ENCODE measurements around the gene GUSB. TPM values are rescaled to one million over a fixed set of nuclear protein-coding genes. Genes with fewer than 3 reads are reported as not detected.

Gene GUSB
- total RNA-seq, 1 experiment from 2014 or later = 62.0 TPM

DNA sequence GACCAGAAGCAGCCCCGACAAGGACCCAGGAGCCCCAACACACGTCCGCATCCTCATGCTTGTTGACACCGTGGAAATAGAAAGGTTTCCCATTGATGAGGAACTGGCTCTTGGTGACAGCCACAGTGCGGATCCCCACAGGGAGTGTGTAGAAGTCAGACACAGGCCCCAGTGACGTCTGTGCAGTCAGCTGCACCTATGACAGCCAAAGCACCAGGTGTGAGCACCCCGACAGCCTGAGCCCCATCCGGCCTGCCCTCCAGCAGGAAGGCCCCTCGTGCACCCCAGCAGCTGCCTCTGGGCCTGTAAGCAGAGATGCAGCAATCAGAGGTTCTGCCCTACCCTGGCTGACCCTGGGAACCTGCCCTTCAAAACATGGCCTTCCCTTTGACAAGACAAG, 7.1 kb downstream of the GUSB start:
- no peaks in the 10 kb centered on the region for H3K4me1 ChIP-seq (ENCODE audit: insufficient read depth, low read length)
- DNase-seq = no peak
- no peak overlapping the region for H2BK15ac ChIP-seq (ENCODE audit: low read depth, low read length)
- no peak overlapping the region for H3K23ac ChIP-seq (ENCODE audit: insufficient read length, low read depth, low read length)
- no peak overlapping the region for H3K9ac ChIP-seq (ENCODE audit: extremely low read depth, insufficient read length, low read length)
- TF ChIP-seq, protein P1, sequence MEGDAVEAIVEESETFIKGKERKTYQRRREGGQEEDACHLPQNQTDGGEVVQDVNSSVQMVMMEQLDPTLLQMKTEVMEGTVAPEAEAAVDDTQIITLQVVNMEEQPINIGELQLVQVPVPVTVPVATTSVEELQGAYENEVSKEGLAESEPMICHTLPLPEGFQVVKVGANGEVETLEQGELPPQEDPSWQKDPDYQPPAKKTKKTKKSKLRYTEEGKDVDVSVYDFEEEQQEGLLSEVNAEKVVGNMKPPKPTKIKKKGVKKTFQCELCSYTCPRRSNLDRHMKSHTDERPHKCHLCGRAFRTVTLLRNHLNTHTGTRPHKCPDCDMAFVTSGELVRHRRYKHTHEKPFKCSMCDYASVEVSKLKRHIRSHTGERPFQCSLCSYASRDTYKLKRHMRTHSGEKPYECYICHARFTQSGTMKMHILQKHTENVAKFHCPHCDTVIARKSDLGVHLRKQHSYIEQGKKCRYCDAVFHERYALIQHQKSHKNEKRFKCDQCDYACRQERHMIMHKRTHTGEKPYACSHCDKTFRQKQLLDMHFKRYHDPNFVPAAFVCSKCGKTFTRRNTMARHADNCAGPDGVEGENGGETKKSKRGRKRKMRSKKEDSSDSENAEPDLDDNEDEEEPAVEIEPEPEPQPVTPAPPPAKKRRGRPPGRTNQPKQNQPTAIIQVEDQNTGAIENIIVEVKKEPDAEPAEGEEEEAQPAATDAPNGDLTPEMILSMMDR (conservative IDR thresholded peaks at IDR 0.05) = no peak
- no peaks in the 10 kb centered on the region for H3K27me3 ChIP-seq (ENCODE audit: insufficient read depth, low read length)
- H4K5ac ChIP-seq (ENCODE audit: insufficient read length, low read depth, low read length) = no peak overlapping the region
- no peak overlapping the region for H3K18ac ChIP-seq (ENCODE audit: insufficient read length, low read depth, low read length)
- no peak overlapping the region for H3K4me2 ChIP-seq (ENCODE audit: insufficient read depth, insufficient read length, low read length)
- H3K27me3 Mint-ChIP-seq (ENCODE audit: low read depth) = no peaks in the 10 kb centered on the region
- H3T11ph ChIP-seq (ENCODE audit: low read length) = no peak overlapping the region
- H3K27ac Mint-ChIP-seq = no peak overlapping the region
- no peak overlapping the region for H3K27ac ChIP-seq (ENCODE audit: insufficient read length, low read depth, low read length)
- H3K56ac ChIP-seq (ENCODE audit: insufficient read length, low read depth, low read length) = no peak overlapping the region
- H2BK12ac ChIP-seq (ENCODE audit: insufficient read length, low read depth, low read length) = no peak overlapping the region
- H3K79me1 ChIP-seq (ENCODE audit: insufficient read depth, low read depth, low read length, poor library complexity, severe bottlenecking) = peaks cover 3% of the 10 kb centered on the region
- H3K4me3 Mint-ChIP-seq = no peak overlapping the region
- H2AK5ac ChIP-seq (ENCODE audit: insufficient read length, low read length) = no peak overlapping the region
- no peaks in the 10 kb centered on the region for H3K9me3 ChIP-seq (ENCODE audit: control insufficient read depth, low read depth, low read length)
- H2BK20ac ChIP-seq (ENCODE audit: low read depth, low read length, poor library complexity, severe bottlenecking) = no peak overlapping the region
- H4K91ac ChIP-seq (ENCODE audit: insufficient read length, low read depth, low read length) = no peak overlapping the region
- H3K14ac ChIP-seq (ENCODE audit: insufficient read depth, low read length) = no peak overlapping the region
- no peak overlapping the region for H2AFZ ChIP-seq (ENCODE audit: low read length)
- H3K36me3 Mint-ChIP-seq (ENCODE audit: insufficient read depth in 1 of 3, low read depth in 3 of 3) = peaks cover 37 to 76% (median 66%) of the 10 kb centered on the region in 3 experiments; a peak in 6 of 7 replicates
- H3K9me3 Mint-ChIP-seq = no peaks in the 10 kb centered on the region
- no peak overlapping the region for H4K8ac ChIP-seq (replicated peaks; ENCODE audit: insufficient read length, low read depth, low read length)
- H3K79me2 ChIP-seq (ENCODE audit: insufficient read depth, low read length) = no peaks in the 10 kb centered on the region
- no peak overlapping the region for H3K4ac ChIP-seq (ENCODE audit: low read depth, low read length)
- no peaks in the 10 kb centered on the region for H3K23me2 ChIP-seq (ENCODE audit: insufficient read length, low read depth, low read length, poor library complexity, severe bottlenecking)
- H3K4me1 Mint-ChIP-seq = no peaks in the 10 kb centered on the region
- H4K20me1 ChIP-seq (ENCODE audit: control insufficient read depth, insufficient read depth, insufficient read length) = no peaks in the 10 kb centered on the region
- no peak overlapping the region for H2BK5ac ChIP-seq (ENCODE audit: insufficient read length, low read length)
- no peak overlapping the region for H2BK120ac ChIP-seq (ENCODE audit: low read depth, low read length, poor library complexity, severe bottlenecking)
- no CpG with 5 or more reads among the region's 9 CpGs for WGBS (ENCODE audit: extremely low coverage, insufficient read length, low lambda C conversion rate)
